ENCODE measurements around the gene DISC1.

DNA sequence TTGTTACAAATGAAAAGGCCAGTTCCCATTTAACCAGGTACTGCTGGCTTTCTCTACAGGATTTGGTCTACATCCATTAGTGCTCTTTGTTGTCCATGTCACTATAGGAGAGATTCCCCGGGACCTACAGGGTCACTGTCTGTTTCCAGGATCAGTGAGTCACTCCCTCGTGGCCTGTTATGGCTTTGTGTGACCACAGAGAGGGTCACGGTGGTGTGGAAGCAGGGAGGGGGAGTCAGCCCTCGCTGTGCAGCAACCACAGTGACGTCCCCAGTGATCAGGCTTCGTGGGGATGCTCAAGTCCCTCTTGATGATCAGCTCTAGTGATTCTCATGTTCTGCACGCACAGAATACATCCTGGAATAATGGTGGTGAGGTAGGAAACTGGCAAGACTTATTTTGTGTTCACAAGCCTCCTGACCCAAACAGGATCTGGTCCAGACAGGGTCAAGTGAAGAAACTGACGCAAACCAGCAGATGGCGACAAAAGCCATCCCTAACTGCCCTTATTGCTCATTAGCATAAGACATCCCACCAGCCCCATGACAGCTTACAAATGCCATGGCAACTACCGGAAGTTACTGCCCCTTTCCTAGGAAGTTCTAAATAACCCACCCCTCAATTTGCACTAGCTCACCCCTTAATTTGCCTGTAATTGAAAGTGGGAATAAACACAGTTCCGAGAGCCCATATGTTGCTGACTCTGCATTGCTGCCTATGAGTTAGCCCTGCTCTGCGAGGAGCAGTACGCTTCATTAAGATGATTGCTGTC, 98.5 kb downstream of the DISC1 start:
- TF ChIP-seq, protein P1, sequence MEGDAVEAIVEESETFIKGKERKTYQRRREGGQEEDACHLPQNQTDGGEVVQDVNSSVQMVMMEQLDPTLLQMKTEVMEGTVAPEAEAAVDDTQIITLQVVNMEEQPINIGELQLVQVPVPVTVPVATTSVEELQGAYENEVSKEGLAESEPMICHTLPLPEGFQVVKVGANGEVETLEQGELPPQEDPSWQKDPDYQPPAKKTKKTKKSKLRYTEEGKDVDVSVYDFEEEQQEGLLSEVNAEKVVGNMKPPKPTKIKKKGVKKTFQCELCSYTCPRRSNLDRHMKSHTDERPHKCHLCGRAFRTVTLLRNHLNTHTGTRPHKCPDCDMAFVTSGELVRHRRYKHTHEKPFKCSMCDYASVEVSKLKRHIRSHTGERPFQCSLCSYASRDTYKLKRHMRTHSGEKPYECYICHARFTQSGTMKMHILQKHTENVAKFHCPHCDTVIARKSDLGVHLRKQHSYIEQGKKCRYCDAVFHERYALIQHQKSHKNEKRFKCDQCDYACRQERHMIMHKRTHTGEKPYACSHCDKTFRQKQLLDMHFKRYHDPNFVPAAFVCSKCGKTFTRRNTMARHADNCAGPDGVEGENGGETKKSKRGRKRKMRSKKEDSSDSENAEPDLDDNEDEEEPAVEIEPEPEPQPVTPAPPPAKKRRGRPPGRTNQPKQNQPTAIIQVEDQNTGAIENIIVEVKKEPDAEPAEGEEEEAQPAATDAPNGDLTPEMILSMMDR (IDR thresholded peaks at IDR 0.05; ENCODE audit: low read depth, low read length): peak; percentile 84
- TF ChIP-seq EZH2phosphoT487 (IDR thresholded peaks at IDR 0.05; ENCODE audit: low read depth): no peak
